ENCODE results near the gene OR5AU1.

GRCh38 chr14:21201732-21202462, 46.0 kb upstream of the OR5AU1 start:
- TF ChIP-seq CTCF (conservative IDR thresholded peaks at IDR 0.05; ENCODE audit: low read depth, low read length) = no peak
- TF ChIP-seq CEBPB (IDR thresholded peaks at IDR 0.05; ENCODE audit: low read depth, low read length) = no peak
- no peak for TF ChIP-seq FOS (IDR thresholded peaks at IDR 0.05; ENCODE audit: low read depth, low read length)
- TF ChIP-seq, protein P1, sequence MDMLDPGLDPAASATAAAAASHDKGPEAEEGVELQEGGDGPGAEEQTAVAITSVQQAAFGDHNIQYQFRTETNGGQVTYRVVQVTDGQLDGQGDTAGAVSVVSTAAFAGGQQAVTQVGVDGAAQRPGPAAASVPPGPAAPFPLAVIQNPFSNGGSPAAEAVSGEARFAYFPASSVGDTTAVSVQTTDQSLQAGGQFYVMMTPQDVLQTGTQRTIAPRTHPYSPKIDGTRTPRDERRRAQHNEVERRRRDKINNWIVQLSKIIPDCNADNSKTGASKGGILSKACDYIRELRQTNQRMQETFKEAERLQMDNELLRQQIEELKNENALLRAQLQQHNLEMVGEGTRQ (IDR thresholded peaks at IDR 0.05; ENCODE audit: low read depth, low read length) = no peak
- no peak for TF ChIP-seq RFX5 (IDR thresholded peaks at IDR 0.05; ENCODE audit: low read depth, low read length)
- no peak for TF ChIP-seq POLR2A (IDR thresholded peaks at IDR 0.05; ENCODE audit: low read depth, low read length)
- TF ChIP-seq MAZ (IDR thresholded peaks at IDR 0.05; ENCODE audit: borderline replicate concordance, low read depth, low read length) = no peak
- no peak for TF ChIP-seq RCOR1 (IDR thresholded peaks at IDR 0.05; ENCODE audit: insufficient replicate concordance, low read length)
- TF ChIP-seq RAD21 (IDR thresholded peaks at IDR 0.05; ENCODE audit: low read length) = no peak
- TF ChIP-seq SMC3 (IDR thresholded peaks at IDR 0.05; ENCODE audit: low read depth, low read length) = no peak
